Measurements from ENCODE around the gene JAG1. TPM values are rescaled to one million over a fixed set of nuclear protein-coding genes. Genes with fewer than 3 reads are reported as not detected.

JAG1 gene
- total RNA-seq, 1 experiment from 2014 or later = 176 TPM

GRCh38 chr20:10658051-10658823 is 15.6 kb downstream of the JAG1 start:
- intact Hi-C loops (cut with micrococcal nuclease) = no loop called here
- ChIA-PET CTCF (no interaction called here), POLR2A (ENCODE audit: unreplicated experiment) (interaction anchor here (0.6 kb wide), 1 partner anchor 62 kb away, joined by 31 read pairs; no protein-coding TSS in a partner anchor)
- Histone ChIP-seq H3K36me3 (ENCODE audit: low read depth, low read length) (peaks cover 97% of the 10 kb centered on the region), H3K9me3 (ENCODE audit: low read length) (no peaks in the 10 kb centered on the region), H3K79me2 (ENCODE audit: low read length) (peaks cover 98% of the 10 kb centered on the region), H3K9ac (ENCODE audit: low read length) (no peak overlapping the region), H3F3A (ENCODE audit: low read length, unreplicated experiment) (peaks cover 5% of the 10 kb centered on the region), H3K27me3 (ENCODE audit: low read length) (no peaks in the 10 kb centered on the region), H3K4me2 (ENCODE audit: low read length) (no peak overlapping the region), H4K20me1 (ENCODE audit: low read length) (peaks cover 80% of the 10 kb centered on the region), H3K9me2 (replicated peaks; ENCODE audit: low read length) (no peaks in the 10 kb centered on the region), H3K4me3 (ENCODE audit: low read length) (no peak overlapping the region), H2AFZ (ENCODE audit: low read length) (no peak overlapping the region), H3K4me1 (ENCODE audit: insufficient read depth, low read length) (peaks cover 17% of the 10 kb centered on the region), H3K27ac (ENCODE audit: low read length) (no peak overlapping the region)
- no TSS peak for BruUV-seq (replicated peaks)
- ATAC-seq (no peak), DNase-seq (no peak)
- TF ChIP-seq CTCF (conservative IDR thresholded peaks at IDR 0.05; ENCODE audit: low read depth, low read length) (no peak), EZH2 (IDR thresholded peaks at IDR 0.05; ENCODE audit: low read length, unreplicated experiment) (no peak), EZH2phosphoT487 (IDR thresholded peaks at IDR 0.05; ENCODE audit: borderline replicate concordance, low read length) (no peak)

DNA sequence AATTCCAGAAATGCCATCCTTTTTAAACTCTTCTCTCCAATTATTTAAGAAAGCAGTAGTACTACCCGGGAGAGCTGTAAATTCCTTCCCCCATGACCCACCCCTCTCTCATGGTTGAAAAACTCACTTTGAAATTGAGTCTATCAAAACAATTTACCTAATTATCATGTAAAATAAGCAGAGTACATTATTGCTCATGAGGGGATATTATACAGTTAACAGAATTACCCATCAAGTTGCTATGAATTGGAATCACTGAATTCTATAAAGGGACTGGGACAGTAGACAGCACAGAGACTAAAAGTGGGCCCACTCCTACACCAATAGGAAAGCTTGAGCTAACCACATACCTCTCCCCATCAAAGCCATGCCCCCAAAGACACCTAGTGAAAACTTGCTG is 16.3 kb downstream of the JAG1 start:
- H3K9me2 ChIP-seq (replicated peaks; ENCODE audit: low read length) = no peaks in the 10 kb centered on the region
- peaks cover 97% of the 10 kb centered on the region for H3K36me3 ChIP-seq (ENCODE audit: low read depth, low read length)
- ChIA-PET POLR2A (ENCODE audit: unreplicated experiment) (no interaction called here), CTCF (no interaction called here)
- peaks cover 80% of the 10 kb centered on the region for H4K20me1 ChIP-seq (ENCODE audit: low read length)
- intact Hi-C loops (cut with micrococcal nuclease) = no loop called here
- H3K27ac ChIP-seq (ENCODE audit: low read length) = no peak overlapping the region
- TF ChIP-seq EZH2phosphoT487 (IDR thresholded peaks at IDR 0.05; ENCODE audit: borderline replicate concordance, low read length) (no peak), CTCF (conservative IDR thresholded peaks at IDR 0.05; ENCODE audit: low read depth, low read length) (no peak), EZH2 (IDR thresholded peaks at IDR 0.05; ENCODE audit: low read length, unreplicated experiment) (no peak)
- no peak overlapping the region for H2AFZ ChIP-seq (ENCODE audit: low read length)
- BruUV-seq (replicated peaks) = no TSS peak
- peaks cover 5% of the 10 kb centered on the region for H3F3A ChIP-seq (ENCODE audit: low read length, unreplicated experiment)
- H3K4me1 ChIP-seq (ENCODE audit: insufficient read depth, low read length) = peaks cover 17% of the 10 kb centered on the region
- H3K9me3 ChIP-seq (ENCODE audit: low read length) = no peaks in the 10 kb centered on the region
- DNase-seq (no peak), ATAC-seq (no peak)
- no peak overlapping the region for H3K4me3 ChIP-seq (ENCODE audit: low read length)
- peaks cover 98% of the 10 kb centered on the region for H3K79me2 ChIP-seq (ENCODE audit: low read length)
- no peak overlapping the region for H3K4me2 ChIP-seq (ENCODE audit: low read length)
- no peaks in the 10 kb centered on the region for H3K27me3 ChIP-seq (ENCODE audit: low read length)
- no peak overlapping the region for H3K9ac ChIP-seq (ENCODE audit: low read length)

Data from PC-3 (cell line).